PC-9 (cell line): ENCODE results near the gene TRIM66.

Source experiments
- CTCF ChIP-seq: fragments of 200-600 bp; sonication (generic); conservative IDR thresholded peaks from 2 replicates; pipeline ENCODE4 v1.6.1; 2017; ENCODE audit warnings: mixed run types, antibody characterized with exemption, mild to moderate bottlenecking, moderate library complexity
- EZH2 ChIP-seq: fragments of 200-600 bp; sonication (generic); IDR thresholded peaks from 2 replicates; pipeline ENCODE4 v1.8.0; 2017; ENCODE audit warnings: antibody characterized with exemption, low read depth

GRCh38 chr11:8577791-8578581, 104.5 kb downstream of the TRIM66 start:
- TF ChIP-seq CTCF, result no peak
- TF ChIP-seq EZH2, result no peak
